HG02610 (cell line): ENCODE measurements around the gene SFXN3.

Source experiments
- ATAC-seq: cut with Tn5 transposase; IDR thresholded peaks from one replicate; pipeline ENCODE4 v1.9.1; 2021; ENCODE audit warnings: mild to moderate bottlenecking, moderate library complexity; ENCODE audit not compliant: unreplicated experiment

The SFXN3 gene

GRCh38 chr10:101031128-101031795 is at the start of gene SFXN3, which contains the start of gene PDZD7:
SFXN3 (plus strand) TSS chr10:101031234; CDS start chr10:101034695, 3,461 bp downstream.
PDZD7 (minus strand) TSS chr10:101031129; CDS start chr10:101030219, 910 bp downstream.
- peak; percentile 92 for ATAC-seq

- ATAC-seq, result no peak
These were observed 47.9 kb upstream of the SFXN3 start for GRCh38 chr10:100982916-100983830.

GRCh38 chr10:100983868-100984671 is 47.0 kb upstream of the SFXN3 start:
- ATAC-seq, result no peak

GRCh38 chr10:100984672-100985177 is 46.3 kb upstream of the SFXN3 start:
- no peak for ATAC-seq

GRCh38 chr10:100985336-100985735 is 45.7 kb upstream of the SFXN3 start:
- ATAC-seq, result no peak

GRCh38 chr10:100986623-100986951 is 44.4 kb upstream of the SFXN3 start:
- ATAC-seq, result no peak

GRCh38 chr10:100986952-100987684 is 43.9 kb upstream of the SFXN3 start, which contains the start of the genes MRPL43 and TWNK:
MRPL43 (minus strand) TSS chr10:100987497; CDS start chr10:100987443, 54 bp downstream.
TWNK (plus strand) TSS chr10:100987543; CDS start chr10:100988211, 668 bp downstream.
- ATAC-seq, result peak; percentile 88

GRCh38 chr10:100987685-100988049 is 43.4 kb upstream of the SFXN3 start:
- ATAC-seq, result no peak

- ATAC-seq, result no peak
These were observed 42.9 kb upstream of the SFXN3 start for GRCh38 chr10:100988166-100988565.

- ATAC-seq, result no peak
These were observed 41.9 kb upstream of the SFXN3 start for GRCh38 chr10:100989088-100989487.

GRCh38 chr10:100993986-100994708 is 36.9 kb upstream of the SFXN3 start:
- ATAC-seq, result no peak

GRCh38 chr10:100995181-100995580 is 35.9 kb upstream of the SFXN3 start:
- ATAC-seq, result no peak

- no peak for ATAC-seq
These were observed 34.2 kb upstream of the SFXN3 start for GRCh38 chr10:100996678-100997359.

- peak; percentile 30 for ATAC-seq
These were observed 33.5 kb upstream of the SFXN3 start for GRCh38 chr10:100997360-100998182.

GRCh38 chr10:100998183-100998990 is 32.6 kb upstream of the SFXN3 start:
- ATAC-seq, result no peak

- ATAC-seq, result peak; percentile 49
These were observed 31.9 kb upstream of the SFXN3 start for GRCh38 chr10:100998991-100999741.

- no peak for ATAC-seq
These were observed 31.3 kb upstream of the SFXN3 start, which contains the start of gene LZTS2 for GRCh38 chr10:100999742-101000126. LZTS2 (plus strand) TSS chr10:100999808; CDS start chr10:101002539, 2,731 bp downstream.
